Testis (tissue), 3 donors: ENCODE measurements around the gene IL22RA1. TPM values are rescaled to one million over a fixed set of nuclear protein-coding genes. Genes with fewer than 3 reads are reported as not detected.

ENCODE experiments used
- DNase-seq: peaks from one replicate; pipeline ENCODE4 v3.0.0-alpha.2; 2019
- H3K27ac ChIP-seq, 2 donors: fragments of 200-600 bp; sonication (generic); one replicate each; pipeline ENCODE4 v1.5.1; 2019
- H3K27me3 ChIP-seq: fragments of 200-600 bp; sonication (generic); one replicate; pipeline ENCODE4 v1.5.1; 2019
- H3K36me3 ChIP-seq: fragments of 200-600 bp; sonication (generic); one replicate; pipeline ENCODE4 v1.5.1; 2017; ENCODE audit warnings: low read depth; ENCODE audit errors: missing control alignments
- H3K4me1 ChIP-seq: fragments of 200-600 bp; sonication (generic); one replicate; pipeline ENCODE4 v1.5.1; 2019
- H3K4me3 ChIP-seq, 2 donors: fragments of 200-600 bp; sonication (generic); one replicate each; pipeline ENCODE4 v1.5.1; 2017 to 2019
- H3K9me3 ChIP-seq: fragments of 200-600 bp; sonication (generic); one replicate; pipeline ENCODE4 v1.5.1; 2017
- POLR2A ChIP-seq: fragments of 450-650 bp; IDR thresholded peaks from one replicate; pipeline ENCODE4 v1.6.1; 2017; ENCODE audit warnings: antibody characterized with exemption, mild to moderate bottlenecking, moderate library complexity
- WGBS, 2 donors: methylation state at CpG; one replicate each; pipeline ENCODE4 v1.1.5; 2018; 5-methylcytosine and 5-hydroxymethylcytosine counted together
- intact Hi-C: fragments of 100-400 bp; cut with DNase I; formaldehyde crosslinking; loops from one replicate; pipeline ENCODE4 v1.15.1; 2023; ENCODE audit warnings: low total_unique reads
- polyA plus RNA-seq: library from polyadenylated mRNA; stranded (reverse); fragments of 350-450 nt; fragmentation: Illumina TruSeq; extraction: RNeasy Lipid Tissue Mini Kit (QIAGEN cat#74804); gene quantifications from one replicate; pipeline ENCODE4 v1.2.3, GENCODE V29; 2014; ENCODE audit warnings: low read depth, low replicate concordance; ENCODE audit not compliant: insufficient read depth
- total RNA-seq, 2 donors: library from RNA; depleted of rRNA; stranded (reverse); fragments of >200 nt; gene quantifications; one replicate each; pipeline ENCODE4 v1.2.3, GENCODE V29; 2016
- TF ChIP-seq, protein P1 (sequence below), 3 experiments: fragments of 450-650 bp in 2 of 3; fragments of 200-600 bp in 1 of 3; sonication (generic) in 1 of 3; IDR thresholded peaks; one replicate each; pipeline ENCODE4 v1.5.1; 2016 to 2019; ENCODE audit warnings: antibody characterized with exemption in 3 of 3, mild to moderate bottlenecking in 2 of 3, moderate library complexity in 1 of 3

Gene IL22RA1
- total and polyA plus RNA-seq, 3 donors from 2014 or later = 0.31 to 0.95 (median 0.93) TPM

DNA sequence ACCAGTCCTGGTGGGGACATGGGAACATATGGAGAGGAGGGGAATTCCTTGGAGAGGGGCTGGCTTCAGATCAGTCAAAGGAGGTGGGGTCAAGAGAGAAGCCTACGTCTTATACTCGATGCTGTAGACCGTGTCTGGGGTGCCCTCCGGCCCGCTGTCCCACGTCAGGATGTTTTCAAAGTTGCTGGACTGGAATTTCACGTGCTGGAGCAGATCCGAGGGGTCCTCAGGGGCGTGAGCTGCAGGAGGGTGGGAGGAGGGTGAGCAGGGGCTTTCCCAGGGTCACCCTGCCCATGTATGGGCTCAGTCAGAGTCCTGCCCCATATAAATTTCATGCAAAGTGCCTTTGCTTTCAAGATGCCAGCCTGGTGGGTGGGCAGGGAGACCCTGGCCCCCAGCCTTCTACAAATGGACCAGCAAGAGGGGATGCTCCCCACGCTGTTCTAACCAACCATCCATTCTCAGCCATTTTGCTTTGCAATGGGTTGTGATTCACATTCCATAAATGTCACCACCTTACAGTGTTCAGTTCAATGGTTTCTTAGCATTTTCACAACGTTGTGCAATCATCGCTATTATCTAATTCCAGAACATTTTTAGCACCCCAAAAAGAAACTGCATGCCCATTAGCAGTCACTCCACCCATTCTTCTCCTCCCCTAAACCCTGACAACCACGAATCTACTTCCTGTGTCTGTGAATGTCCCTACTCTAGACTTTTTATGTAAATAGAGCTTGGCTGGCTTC is 4.3 kb downstream of the IL22RA1 start:
- 74 to 82% methylated on average over 13 of the region's 13 CpGs for WGBS, 2 donors
- Histone ChIP-seq H3K4me3 (no peak overlapping the region), H3K27ac (no peak overlapping the region), H3K4me1 (peaks cover 4% of the 10 kb centered on the region), H3K9me3 (no peaks in the 10 kb centered on the region), H3K36me3 (no peaks in the 10 kb centered on the region), H3K27me3 (no peaks in the 10 kb centered on the region)
- intact Hi-C loops = no loop called here
- DNase-seq = no peak
- TF ChIP-seq POLR2A = no peak
- TF ChIP-seq, protein P1, sequence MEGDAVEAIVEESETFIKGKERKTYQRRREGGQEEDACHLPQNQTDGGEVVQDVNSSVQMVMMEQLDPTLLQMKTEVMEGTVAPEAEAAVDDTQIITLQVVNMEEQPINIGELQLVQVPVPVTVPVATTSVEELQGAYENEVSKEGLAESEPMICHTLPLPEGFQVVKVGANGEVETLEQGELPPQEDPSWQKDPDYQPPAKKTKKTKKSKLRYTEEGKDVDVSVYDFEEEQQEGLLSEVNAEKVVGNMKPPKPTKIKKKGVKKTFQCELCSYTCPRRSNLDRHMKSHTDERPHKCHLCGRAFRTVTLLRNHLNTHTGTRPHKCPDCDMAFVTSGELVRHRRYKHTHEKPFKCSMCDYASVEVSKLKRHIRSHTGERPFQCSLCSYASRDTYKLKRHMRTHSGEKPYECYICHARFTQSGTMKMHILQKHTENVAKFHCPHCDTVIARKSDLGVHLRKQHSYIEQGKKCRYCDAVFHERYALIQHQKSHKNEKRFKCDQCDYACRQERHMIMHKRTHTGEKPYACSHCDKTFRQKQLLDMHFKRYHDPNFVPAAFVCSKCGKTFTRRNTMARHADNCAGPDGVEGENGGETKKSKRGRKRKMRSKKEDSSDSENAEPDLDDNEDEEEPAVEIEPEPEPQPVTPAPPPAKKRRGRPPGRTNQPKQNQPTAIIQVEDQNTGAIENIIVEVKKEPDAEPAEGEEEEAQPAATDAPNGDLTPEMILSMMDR (IDR thresholded peaks at IDR 0.05) = no peak

DNA sequence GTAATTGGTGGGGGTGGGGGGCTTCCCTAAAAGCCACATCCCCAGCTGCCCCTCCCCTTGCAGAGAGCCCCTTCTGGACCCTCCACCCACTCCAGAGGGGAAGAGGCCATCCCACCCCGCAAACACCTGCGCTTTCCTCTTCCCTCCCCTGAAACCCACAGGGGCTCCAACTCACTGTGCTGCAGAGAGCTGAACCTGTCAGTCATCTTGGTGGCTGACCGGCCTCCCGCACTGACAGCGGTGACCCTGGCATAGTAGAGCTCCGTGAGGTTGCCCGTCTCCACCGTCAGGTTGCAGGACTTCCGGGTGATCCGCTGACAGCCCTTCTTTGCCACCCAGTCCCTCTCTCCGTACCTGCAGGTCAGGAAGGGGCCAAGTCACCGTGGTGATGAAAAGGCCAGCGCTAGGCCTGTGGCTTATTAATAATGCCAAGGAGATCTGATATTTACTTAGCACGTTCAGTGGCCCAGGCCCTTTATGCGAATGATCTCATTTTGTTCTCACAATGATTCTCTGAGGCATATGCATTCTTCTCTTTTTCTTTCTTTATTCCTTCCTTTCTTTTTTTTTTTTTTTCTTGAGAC is 5.9 kb downstream of the IL22RA1 start:
- DNase-seq = no peak
- no peak for TF ChIP-seq POLR2A
- TF ChIP-seq, protein P1 (IDR thresholded peaks at IDR 0.05) = no peak
- H3K27ac ChIP-seq = no peak overlapping the region
- no peaks in the 10 kb centered on the region for H3K27me3 ChIP-seq
- no peaks in the 10 kb centered on the region for H3K36me3 ChIP-seq
- no peaks in the 10 kb centered on the region for H3K4me1 ChIP-seq
- no peak overlapping the region for H3K4me3 ChIP-seq
- WGBS, 2 donors = 89 to 91% methylated on average over 15 of the region's 15 CpGs
- H3K9me3 ChIP-seq = no peaks in the 10 kb centered on the region
- intact Hi-C loops = no loop called here

DNA sequence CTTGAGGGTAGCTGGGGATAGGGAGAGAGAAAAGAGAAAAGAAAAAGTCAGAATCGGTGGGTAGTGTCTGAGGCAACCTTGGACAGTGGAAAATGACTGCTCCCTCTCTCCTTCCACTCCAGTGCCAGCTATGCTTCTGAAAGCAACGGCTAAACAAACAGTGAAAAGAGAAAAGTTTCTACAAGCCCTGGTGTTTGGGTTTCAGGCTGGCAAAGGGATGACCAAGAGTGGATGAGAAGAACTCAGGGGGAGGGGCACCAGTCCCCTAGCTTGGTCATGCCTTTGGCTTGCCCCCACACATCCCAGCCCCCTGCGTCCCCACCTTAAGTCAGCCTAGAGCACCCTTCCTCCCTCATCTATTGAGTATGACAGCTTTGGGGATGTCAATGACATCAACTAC is 8.6 kb downstream of the IL22RA1 start:
- H3K27ac ChIP-seq = no peak overlapping the region
- no peaks in the 10 kb centered on the region for H3K9me3 ChIP-seq
- DNase-seq = no peak
- intact Hi-C loops = no loop called here
- no peaks in the 10 kb centered on the region for H3K27me3 ChIP-seq
- 82% methylated on average over 3 of the region's 3 CpGs for WGBS, 2 donors
- no peaks in the 10 kb centered on the region for H3K4me1 ChIP-seq
- no peaks in the 10 kb centered on the region for H3K36me3 ChIP-seq
- TF ChIP-seq, protein P1 (IDR thresholded peaks at IDR 0.05) = no peak
- no peak for TF ChIP-seq POLR2A
- H3K4me3 ChIP-seq = no peak overlapping the region

DNA sequence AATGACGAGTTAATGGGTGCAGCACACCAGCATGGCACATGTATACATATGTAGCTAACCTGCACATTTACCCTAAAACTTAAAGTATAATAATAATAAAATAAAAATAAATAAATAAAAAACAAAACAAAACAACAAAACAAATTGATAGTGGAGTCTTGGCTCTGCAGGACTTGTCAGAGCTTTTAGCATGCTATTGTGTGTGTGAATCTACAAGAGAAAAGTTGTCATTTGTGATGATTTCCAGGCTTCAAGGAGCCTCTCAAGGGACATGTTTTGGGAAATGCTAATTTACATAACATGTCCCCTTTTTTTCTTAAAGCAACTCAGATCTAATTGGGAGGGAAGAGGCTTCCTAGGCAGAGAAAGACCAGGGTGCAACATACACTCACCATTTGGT is 9.1 kb downstream of the IL22RA1 start:
- Histone ChIP-seq H3K4me1 (no peaks in the 10 kb centered on the region), H3K27me3 (no peaks in the 10 kb centered on the region), H3K27ac (no peak overlapping the region), H3K36me3 (no peaks in the 10 kb centered on the region), H3K9me3 (no peaks in the 10 kb centered on the region), H3K4me3 (no peak overlapping the region)
- intact Hi-C loops = no loop called here
- 86 to 97% methylated on average over 1 of the region's 1 CpG for WGBS, 2 donors
- TF ChIP-seq, protein P1 (IDR thresholded peaks at IDR 0.05) = no peak
- no peak for TF ChIP-seq POLR2A
- DNase-seq = no peak

DNA sequence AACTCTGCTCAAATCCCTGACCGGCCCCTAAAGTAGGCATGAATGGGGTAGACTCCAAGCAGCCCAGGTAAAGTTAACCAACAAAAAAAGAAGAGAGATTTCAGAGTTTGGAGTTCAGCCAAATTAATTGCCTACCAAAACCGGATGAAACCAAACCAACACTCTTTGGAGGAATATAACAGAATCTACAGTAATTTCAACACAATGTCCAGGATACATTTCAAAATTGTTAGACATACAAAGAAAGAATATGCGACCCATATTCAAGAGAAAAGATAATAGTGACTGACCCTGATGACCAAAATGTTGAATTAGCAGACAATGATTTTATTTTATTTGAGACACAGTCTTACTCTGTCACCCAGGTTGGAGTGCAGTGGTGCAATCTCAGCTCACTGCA is 12.6 kb downstream of the IL22RA1 start:
- WGBS, 2 donors = 85 to 92% methylated on average over 3 of the region's 3 CpGs
- no peaks in the 10 kb centered on the region for H3K9me3 ChIP-seq
- no peaks in the 10 kb centered on the region for H3K36me3 ChIP-seq
- DNase-seq = no peak
- H3K4me3 ChIP-seq = no peak overlapping the region
- TF ChIP-seq POLR2A = no peak
- TF ChIP-seq, protein P1 (IDR thresholded peaks at IDR 0.05) = no peak
- H3K4me1 ChIP-seq = no peaks in the 10 kb centered on the region
- no peaks in the 10 kb centered on the region for H3K27me3 ChIP-seq
- H3K27ac ChIP-seq = no peak overlapping the region
- intact Hi-C loops = no loop called here
